ENCODE measurements around the gene MAGEA9B. TPM values are rescaled to one million over a fixed set of nuclear protein-coding genes. Genes with fewer than 3 reads are reported as not detected.
"Not testable (repeated sequence)": the region's sequence is repeated elsewhere in the genome, so short reads cannot be mapped to it uniquely, and the experiment has no call there.

Gene MAGEA9B, protein sequence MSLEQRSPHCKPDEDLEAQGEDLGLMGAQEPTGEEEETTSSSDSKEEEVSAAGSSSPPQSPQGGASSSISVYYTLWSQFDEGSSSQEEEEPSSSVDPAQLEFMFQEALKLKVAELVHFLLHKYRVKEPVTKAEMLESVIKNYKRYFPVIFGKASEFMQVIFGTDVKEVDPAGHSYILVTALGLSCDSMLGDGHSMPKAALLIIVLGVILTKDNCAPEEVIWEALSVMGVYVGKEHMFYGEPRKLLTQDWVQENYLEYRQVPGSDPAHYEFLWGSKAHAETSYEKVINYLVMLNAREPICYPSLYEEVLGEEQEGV
- total RNA-seq (not detected), polyA plus RNA-seq (not detected)

DNA sequence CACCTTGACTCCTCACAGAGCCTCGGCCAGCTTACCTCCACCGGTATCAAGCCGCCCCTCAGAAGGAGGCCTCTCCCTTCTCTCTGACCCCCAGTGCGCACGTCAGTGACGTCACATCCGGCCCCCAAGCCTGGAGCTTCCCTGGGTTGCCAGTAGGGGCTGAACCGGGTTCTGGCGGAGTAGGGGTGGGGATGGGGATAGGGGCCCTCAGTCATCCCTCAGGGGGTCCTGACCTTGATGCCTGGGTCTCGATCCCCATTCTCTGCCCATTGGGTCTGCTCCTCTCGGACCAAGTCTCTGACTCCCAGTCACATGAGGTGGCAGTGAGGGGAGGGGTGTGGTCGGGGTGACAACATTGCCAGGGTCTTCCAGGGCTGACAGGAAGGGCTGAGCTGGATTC is at the start of gene MAGEA9B:
MAGEA9B (minus strand) TSS at position 101 of the 400 bp plus-strand sequence. CDS start 4,280 bp downstream, outside the sequence.
- H3K4me3 Mint-ChIP-seq; H3K27ac Mint-ChIP-seq; H3K4me1 Mint-ChIP-seq; H3K27ac ChIP-seq (ENCODE audit: low read depth, low read length); H3K27me3 Mint-ChIP-seq; H3K9me3 ChIP-seq (ENCODE audit: control insufficient read depth in 1 of 2, low read length in 2 of 2); intact Hi-C loops (cut with micrococcal nuclease); H3K27me3 ChIP-seq (ENCODE audit: insufficient read depth, low read length); DNase-seq; H3K36me3 Mint-ChIP-seq; H3K4me3 ChIP-seq (ENCODE audit: low read length in 2 of 2); H3K4me1 ChIP-seq (ENCODE audit: insufficient read depth, low read length); H3K9me3 Mint-ChIP-seq; CTCF ChIA-PET (ENCODE audit: partially characterized antibody); H3K36me3 ChIP-seq (ENCODE audit: insufficient read depth, low read length); POLR2A ChIA-PET (ENCODE audit: partially characterized antibody): not testable (repeated sequence)

GRCh38 chrX:149633511-149633910 is 46.3 kb upstream of the MAGEA9B start:
- H3K4me1 Mint-ChIP-seq, result peaks cover 15 to 32% (median 24%) of the 10 kb centered on the region in 4 donors

DNA sequence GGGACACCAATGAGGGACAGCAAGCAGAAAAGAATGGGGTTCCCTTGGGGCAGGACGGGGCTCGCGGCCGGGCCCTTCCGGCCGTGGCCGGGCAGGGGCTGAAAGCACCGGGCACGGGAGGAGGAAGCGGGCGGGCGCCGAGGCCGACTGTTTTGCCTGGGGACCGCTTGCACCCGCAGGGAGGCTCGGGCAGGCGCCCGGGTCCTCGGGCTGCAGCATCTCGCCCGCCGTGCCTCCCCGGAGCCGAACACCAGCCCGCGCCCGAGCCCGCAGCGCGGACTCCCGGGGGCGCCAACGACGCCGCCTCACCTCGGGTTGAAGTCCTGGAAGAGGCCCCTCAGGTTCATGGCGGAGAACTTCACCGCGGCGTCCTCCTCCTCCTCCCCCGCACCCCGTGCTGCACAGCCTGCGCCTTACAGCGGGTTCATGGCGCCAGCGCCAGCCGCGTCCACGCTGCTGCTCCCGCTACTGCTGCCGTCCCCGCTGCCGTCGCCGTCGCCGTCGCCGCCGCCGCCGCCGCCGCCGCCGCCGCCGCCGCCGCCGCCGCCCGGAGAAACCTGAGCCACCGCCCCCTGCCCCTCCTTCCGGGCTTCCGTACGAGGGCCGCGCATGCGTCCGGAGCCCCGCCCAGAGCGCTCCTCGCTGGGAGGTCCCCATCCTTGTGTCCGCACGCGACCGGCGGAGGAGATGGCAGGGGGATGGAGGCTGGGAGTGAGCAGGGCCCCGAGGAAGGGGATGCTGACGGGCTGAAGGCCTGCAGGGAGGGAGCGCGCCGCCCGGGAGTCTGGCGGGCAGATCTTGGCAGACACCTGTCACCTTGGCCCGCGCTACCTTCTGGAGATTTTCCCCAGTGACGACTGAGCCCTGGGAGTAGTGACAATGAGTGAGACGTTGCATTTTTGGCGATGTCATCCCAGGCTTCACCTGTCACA is 44.2 kb upstream of the MAGEA9B start, which contains the start of gene TMEM185A:
TMEM185A (minus strand) TSS at position 559 of the 932 bp plus-strand sequence; CDS start at position 347, 212 bp downstream.
- Mint-ChIP-seq H3K4me1 (peaks cover 22 to 46% (median 34%) of the 10 kb centered on the region in 4 donors), H3K36me3 (peaks cover 0 to 1% of the 10 kb centered on the region in 2 donors), H3K27ac (peak within 1 kb of the TSS; percentile 83 to 95 (median 89)), H3K27me3 (peaks cover 2 to 4% of the 10 kb centered on the region in 2 donors), H3K9me3 (no peaks in the 10 kb centered on the region), H3K4me3 (peak within 1 kb of the TSS; percentile 89 to 95 (median 92))
- no peaks in the 10 kb centered on the region for H3K36me3 ChIP-seq (ENCODE audit: insufficient read depth, low read length)
- H3K4me3 ChIP-seq (ENCODE audit: low read length in 2 of 2), result peak within 1 kb of the TSS; percentile 57 to 65
- no peaks in the 10 kb centered on the region for H3K27me3 ChIP-seq (ENCODE audit: insufficient read depth, low read length)
- no peaks in the 10 kb centered on the region for H3K9me3 ChIP-seq (ENCODE audit: control insufficient read depth in 1 of 2, low read length in 2 of 2)
- DNase-seq, result peak; percentile 70 to 78 (median 75)
- intact Hi-C loops (cut with micrococcal nuclease), result loop anchor here (5.0 kb wide), 2 partner anchors 119 to 1766 kb away; partner anchors contain the start of gene VMA21
- CTCF ChIA-PET (ENCODE audit: partially characterized antibody), result no interaction called here
- POLR2A ChIA-PET (ENCODE audit: partially characterized antibody), result no interaction called here
- H3K4me1 ChIP-seq (ENCODE audit: insufficient read depth, low read length), result peaks cover 37% of the 10 kb centered on the region
- H3K27ac ChIP-seq (ENCODE audit: low read depth, low read length), result peak within 1 kb of the TSS; percentile 49

More at GRCh38 chrX:149633511-149633910, 46.3 kb upstream of the MAGEA9B start:
- H3K4me3 Mint-ChIP-seq, result no peak overlapping the region
- peaks cover 3 to 4% of the 10 kb centered on the region in 2 donors for H3K27me3 Mint-ChIP-seq
- H3K36me3 Mint-ChIP-seq, result peaks cover 0 to 1% of the 10 kb centered on the region in 2 donors
- H3K4me1 ChIP-seq (ENCODE audit: insufficient read depth, low read length), result peaks cover 30% of the 10 kb centered on the region
- no peaks in the 10 kb centered on the region for H3K9me3 ChIP-seq (ENCODE audit: control insufficient read depth in 1 of 2, low read length in 2 of 2)
- no peaks in the 10 kb centered on the region for H3K36me3 ChIP-seq (ENCODE audit: insufficient read depth, low read length)
- intact Hi-C loops (cut with micrococcal nuclease), result loop anchor here (5.0 kb wide), 2 partner anchors 121 to 1764 kb away; partner anchors contain the start of gene VMA21
- no peak for DNase-seq
- H3K9me3 Mint-ChIP-seq, result no peaks in the 10 kb centered on the region
- H3K27ac ChIP-seq (ENCODE audit: low read depth, low read length), result no peak overlapping the region
- CTCF ChIA-PET (ENCODE audit: partially characterized antibody), result no interaction called here
- H3K4me3 ChIP-seq (ENCODE audit: low read length in 2 of 2), result no peak overlapping the region
- peak overlapping the region in 1 of 7 donors; percentile 57 for H3K27ac Mint-ChIP-seq
- POLR2A ChIA-PET (ENCODE audit: partially characterized antibody), result no interaction called here
- no peaks in the 10 kb centered on the region for H3K27me3 ChIP-seq (ENCODE audit: insufficient read depth, low read length)

DNA sequence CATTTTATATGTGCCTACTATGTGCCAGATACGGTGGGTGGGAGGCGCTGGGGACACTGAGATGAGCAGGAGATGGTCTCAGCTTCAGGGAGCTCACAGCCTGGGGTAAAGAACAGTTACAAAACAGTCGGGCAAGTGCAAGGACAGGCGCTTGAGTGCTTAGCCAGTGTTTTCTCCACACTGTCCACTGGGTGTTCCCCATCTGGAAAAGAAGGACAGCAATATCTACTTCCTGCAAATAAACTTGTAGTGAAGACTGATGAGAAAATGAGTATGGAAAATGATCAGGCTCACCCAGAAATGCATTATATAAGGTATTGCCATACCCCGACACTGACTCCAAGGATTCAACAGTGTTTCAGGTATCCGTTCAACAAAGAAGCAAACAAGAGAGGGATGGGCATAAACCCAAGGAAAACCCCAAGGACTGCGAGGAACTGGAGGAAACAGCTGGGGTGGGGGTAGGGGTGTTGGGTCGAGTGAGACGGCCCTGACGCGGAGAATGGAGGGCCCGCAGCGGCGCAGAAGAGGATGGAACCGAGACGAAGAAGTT is 43.5 kb upstream of the MAGEA9B start:
- Histone ChIP-seq H3K9me3 (ENCODE audit: control insufficient read depth in 1 of 2, low read length in 2 of 2) (no peaks in the 10 kb centered on the region), H3K4me1 (ENCODE audit: insufficient read depth, low read length) (peaks cover 37% of the 10 kb centered on the region), H3K27me3 (ENCODE audit: insufficient read depth, low read length) (no peaks in the 10 kb centered on the region), H3K36me3 (ENCODE audit: insufficient read depth, low read length) (no peaks in the 10 kb centered on the region), H3K4me3 (ENCODE audit: low read length in 2 of 2) (peak overlapping the region; percentile 57 to 65), H3K27ac (ENCODE audit: low read depth, low read length) (peak overlapping the region; percentile 49)
- Mint-ChIP-seq H3K4me1 (peaks cover 23 to 52% (median 38%) of the 10 kb centered on the region in 4 donors), H3K4me3 (peak overlapping the region; percentile 89 to 95 (median 92)), H3K27me3 (peaks cover 2 to 4% of the 10 kb centered on the region in 2 donors), H3K27ac (peak overlapping the region; percentile 83 to 95 (median 89)), H3K9me3 (no peaks in the 10 kb centered on the region), H3K36me3 (peaks cover 0 to 1% of the 10 kb centered on the region in 2 donors)
- ChIA-PET POLR2A (ENCODE audit: partially characterized antibody) (no interaction called here), CTCF (ENCODE audit: partially characterized antibody) (no interaction called here)
- peak in 1 of 5 donors; percentile 2 for DNase-seq
- intact Hi-C loops (cut with micrococcal nuclease), result loop anchor here (5.0 kb wide), 2 partner anchors 118 to 1767 kb away; partner anchors contain the start of gene VMA21

DNA sequence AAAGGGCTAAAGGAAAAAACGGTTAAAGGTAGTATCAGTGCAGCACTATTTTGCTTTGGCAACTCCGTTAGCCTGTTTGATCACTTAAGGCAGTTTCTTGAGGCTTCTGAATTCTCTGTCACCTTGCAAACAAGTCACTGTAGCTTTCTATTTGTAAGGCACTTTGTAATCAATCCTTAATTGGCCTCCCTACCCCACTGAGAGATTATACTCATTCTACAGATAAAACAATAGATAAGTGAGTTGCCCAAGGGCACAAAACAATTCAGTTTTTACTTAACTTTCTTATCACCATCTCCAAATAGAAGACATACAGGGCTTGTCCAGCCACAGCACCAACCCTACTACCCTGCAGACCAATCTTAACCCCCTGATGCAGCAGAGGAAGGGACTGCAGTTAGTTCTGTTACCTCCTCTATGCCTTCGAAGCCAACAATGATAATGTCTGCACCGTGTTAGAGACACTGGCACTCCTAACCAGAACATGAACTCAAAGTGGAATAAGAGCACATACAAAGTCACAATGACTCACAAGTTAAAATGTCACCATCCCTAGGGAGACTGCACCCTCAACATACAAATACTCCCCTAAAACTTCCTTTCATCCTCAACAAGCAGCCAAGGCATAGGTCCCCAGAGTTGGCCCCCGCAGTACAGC is 42.6 kb upstream of the MAGEA9B start:
- ChIA-PET POLR2A (ENCODE audit: partially characterized antibody) (no interaction called here), CTCF (ENCODE audit: partially characterized antibody) (no interaction called here)
- Mint-ChIP-seq H3K27me3 (no peaks in the 10 kb centered on the region), H3K4me3 (peak overlapping the region; percentile 61 to 94 (median 90)), H3K9me3 (no peaks in the 10 kb centered on the region), H3K4me1 (peaks cover 26 to 61% (median 46%) of the 10 kb centered on the region in 4 donors), H3K36me3 (peaks cover 0 to 1% of the 10 kb centered on the region in 2 donors), H3K27ac (peak overlapping the region in 5 of 7 donors; percentile 16 to 89 (median 66))
- no peaks in the 10 kb centered on the region for H3K27me3 ChIP-seq (ENCODE audit: insufficient read depth, low read length)
- H3K27ac ChIP-seq (ENCODE audit: low read depth, low read length), result no peak overlapping the region
- H3K36me3 ChIP-seq (ENCODE audit: insufficient read depth, low read length), result no peaks in the 10 kb centered on the region
- peak in 1 of 5 donors; percentile 29 for DNase-seq
- H3K4me3 ChIP-seq (ENCODE audit: low read length in 2 of 2), result no peak overlapping the region
- intact Hi-C loops (cut with micrococcal nuclease), result loop anchor here (5.0 kb wide), 2 partner anchors 118 to 1767 kb away; partner anchors contain the start of gene VMA21
- no peaks in the 10 kb centered on the region for H3K9me3 ChIP-seq (ENCODE audit: control insufficient read depth in 1 of 2, low read length in 2 of 2)
- H3K4me1 ChIP-seq (ENCODE audit: insufficient read depth, low read length), result peaks cover 37% of the 10 kb centered on the region

DNA sequence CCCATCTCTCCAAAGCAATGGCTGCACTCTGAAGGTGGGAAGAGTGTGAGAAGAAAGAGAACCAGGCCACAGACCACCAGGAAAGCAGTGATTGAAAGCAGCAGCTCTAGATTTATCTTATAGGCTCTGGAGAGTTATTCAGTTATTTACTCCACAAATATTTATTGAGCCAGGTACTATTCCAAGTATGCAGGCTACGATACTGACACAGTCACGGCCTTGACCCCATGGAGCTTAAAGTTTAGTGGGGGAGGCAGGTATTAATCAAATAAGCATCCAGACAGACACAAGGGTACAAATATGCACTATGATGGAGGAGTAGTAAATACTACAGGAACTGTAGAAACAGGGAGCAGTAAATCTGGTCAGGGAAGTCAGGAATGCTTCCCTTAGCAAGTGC is 41.5 kb upstream of the MAGEA9B start:
- CTCF ChIA-PET (ENCODE audit: partially characterized antibody), result no interaction called here
- intact Hi-C loops (cut with micrococcal nuclease), result no loop called here
- DNase-seq, result no peak
- POLR2A ChIA-PET (ENCODE audit: partially characterized antibody), result no interaction called here
- H3K4me1 ChIP-seq (ENCODE audit: insufficient read depth, low read length), result peaks cover 37% of the 10 kb centered on the region
- Mint-ChIP-seq H3K27ac (no peak overlapping the region), H3K27me3 (no peaks in the 10 kb centered on the region), H3K4me1 (peaks cover 28 to 71% (median 51%) of the 10 kb centered on the region in 4 donors), H3K4me3 (peak overlapping the region in 2 of 8 donors; percentile 48 to 54), H3K9me3 (no peaks in the 10 kb centered on the region), H3K36me3 (peaks cover 0 to 1% of the 10 kb centered on the region in 2 donors)
- H3K36me3 ChIP-seq (ENCODE audit: insufficient read depth, low read length), result no peaks in the 10 kb centered on the region
- H3K9me3 ChIP-seq (ENCODE audit: control insufficient read depth in 1 of 2, low read length in 2 of 2), result no peaks in the 10 kb centered on the region
- H3K27me3 ChIP-seq (ENCODE audit: insufficient read depth, low read length), result no peaks in the 10 kb centered on the region
- no peak overlapping the region for H3K4me3 ChIP-seq (ENCODE audit: low read length in 2 of 2)
- no peak overlapping the region for H3K27ac ChIP-seq (ENCODE audit: low read depth, low read length)
